H9 (cell line): Measurements from ENCODE around the gene MGMT. TPM values are rescaled to one million over a fixed set of nuclear protein-coding genes. Genes with fewer than 3 reads are reported as not detected.

ENCODE experiments used
- DNase-seq: peaks from one replicate; pipeline ENCODE4 v3.0.0-alpha.2; 2017
- H2AFZ ChIP-seq: one replicate; pipeline ENCODE4 v1.6.1; 2013; ENCODE audit warnings: mild to moderate bottlenecking, low read length, control low read depth, moderate library complexity
- H2AK5ac ChIP-seq: 2 replicates; pipeline ENCODE4 v1.6.1; 2013; ENCODE audit warnings: low read length, control low read depth, mixed read lengths; ENCODE audit not compliant: insufficient read length
- H2BK120ac ChIP-seq: one replicate; pipeline ENCODE4 v1.6.1; 2013; ENCODE audit warnings: low read depth, mild to moderate bottlenecking, low read length, control low read depth, inconsistent platforms; ENCODE audit not compliant: poor library complexity, severe bottlenecking
- H2BK12ac ChIP-seq: 2 replicates; pipeline ENCODE4 v1.6.1; 2013; ENCODE audit warnings: low read length, control low read depth, mixed read lengths, low read depth; ENCODE audit not compliant: insufficient read length
- H2BK15ac ChIP-seq: 2 replicates; pipeline ENCODE4 v1.6.1; 2013; ENCODE audit warnings: low read depth, low read length, control low read depth
- H2BK20ac ChIP-seq: one replicate; pipeline ENCODE4 v1.6.1; 2013; ENCODE audit warnings: low read depth, mild to moderate bottlenecking, low read length, control low read depth, inconsistent platforms; ENCODE audit not compliant: poor library complexity, severe bottlenecking
- H2BK5ac ChIP-seq: 2 replicates; pipeline ENCODE4 v1.6.1; 2013; ENCODE audit warnings: low read length, control low read depth, mixed read lengths; ENCODE audit not compliant: insufficient read length
- H3K14ac ChIP-seq: 2 replicates; pipeline ENCODE4 v1.6.1; 2013; ENCODE audit warnings: low read length, control low read depth; ENCODE audit not compliant: insufficient read depth
- H3K18ac ChIP-seq: 2 replicates; pipeline ENCODE4 v1.6.1; 2013; ENCODE audit warnings: low read depth, mild to moderate bottlenecking, mixed read lengths, low read length, control low read depth; ENCODE audit not compliant: insufficient read length
- H3K23ac ChIP-seq: 2 replicates; pipeline ENCODE4 v1.6.1; 2013; ENCODE audit warnings: low read length, control low read depth, mixed read lengths, low read depth; ENCODE audit not compliant: insufficient read length
- H3K23me2 ChIP-seq: 2 replicates; pipeline ENCODE4 v1.6.1; 2013; ENCODE audit warnings: low read depth, mild to moderate bottlenecking, mixed read lengths, low read length, control low read depth; ENCODE audit not compliant: insufficient read length, poor library complexity, severe bottlenecking
- H3K27ac ChIP-seq: 2 replicates; pipeline ENCODE4 v1.5.1; 2013; ENCODE audit warnings: low read length, control low read depth, mixed read lengths, low read depth; ENCODE audit not compliant: insufficient read length
- H3K27me3 ChIP-seq: 2 replicates; pipeline ENCODE4 v1.6.1; 2013; ENCODE audit warnings: low read length, control low read depth, inconsistent platforms; ENCODE audit not compliant: insufficient read depth
- H3K4ac ChIP-seq: 2 replicates; pipeline ENCODE4 v1.6.1; 2013; ENCODE audit warnings: low read depth, mild to moderate bottlenecking, control low read depth, inconsistent platforms, low read length, moderate library complexity
- H3K4me1 ChIP-seq: 2 replicates; pipeline ENCODE4 v1.6.1; 2013; ENCODE audit warnings: low read length, control low read depth, inconsistent platforms; ENCODE audit not compliant: insufficient read depth
- H3K4me2 ChIP-seq: 2 replicates; pipeline ENCODE4 v1.6.1; 2013; ENCODE audit warnings: low read length, control low read depth, mixed read lengths; ENCODE audit not compliant: insufficient read length, insufficient read depth
- H3K56ac ChIP-seq: 2 replicates; pipeline ENCODE4 v1.6.1; 2013; ENCODE audit warnings: low read depth, mild to moderate bottlenecking, mixed read lengths, low read length, control low read depth; ENCODE audit not compliant: insufficient read length
- H3K79me1 ChIP-seq: 2 replicates; pipeline ENCODE4 v1.6.1; 2013; ENCODE audit warnings: low read depth, mild to moderate bottlenecking, moderate library complexity, low read length, control low read depth, inconsistent platforms; ENCODE audit not compliant: insufficient read depth, poor library complexity, severe bottlenecking
- H3K79me2 ChIP-seq: 2 replicates; pipeline ENCODE4 v1.6.1; 2013; ENCODE audit warnings: low read length, control low read depth, inconsistent platforms; ENCODE audit not compliant: insufficient read depth
- H3K9ac ChIP-seq: 2 replicates; pipeline ENCODE4 v1.6.1; 2013; ENCODE audit warnings: low read length, control low read depth, mixed read lengths; ENCODE audit not compliant: insufficient read length; ENCODE audit errors: extremely low read depth
- H3K9me3 ChIP-seq: one replicate; pipeline ENCODE4 v1.6.1; 2013; ENCODE audit warnings: low read depth, low read length, inconsistent platforms; ENCODE audit not compliant: control insufficient read depth
- H3T11ph ChIP-seq: one replicate; pipeline ENCODE4 v1.6.1; 2013; ENCODE audit warnings: mild to moderate bottlenecking, low read length, control low read depth, inconsistent platforms
- H4K20me1 ChIP-seq: one replicate; pipeline ENCODE4 v1.6.1; 2013; ENCODE audit not compliant: control insufficient read depth, insufficient read length, insufficient read depth
- H4K5ac ChIP-seq: 2 replicates; pipeline ENCODE4 v1.6.1; 2013; ENCODE audit warnings: low read depth, mild to moderate bottlenecking, mixed read lengths, low read length, control low read depth; ENCODE audit not compliant: insufficient read length
- H4K8ac ChIP-seq: replicated peaks from 2 replicates; pipeline ENCODE4 v1.6.1; 2013; ENCODE audit warnings: low read length, control low read depth, mixed read lengths, low read depth; ENCODE audit not compliant: insufficient read length
- H4K91ac ChIP-seq: 2 replicates; pipeline ENCODE4 v1.6.1; 2013; ENCODE audit warnings: low read depth, mild to moderate bottlenecking, moderate library complexity, mixed read lengths, low read length, control low read depth; ENCODE audit not compliant: insufficient read length
- H3K27ac Mint-ChIP-seq, 3 experiments: 2 replicates in 2 of 3; 3 replicates in 1 of 3; pipeline ENCODE4 v1.8.0; 2020 to 2021; ENCODE audit warnings: mixed read lengths in 3 of 3, mild to moderate bottlenecking in 1 of 3, moderate library complexity in 1 of 3
- H3K27me3 Mint-ChIP-seq: 2 replicates; pipeline ENCODE4 v1.8.0; 2021; ENCODE audit warnings: low read depth, mild to moderate bottlenecking, moderate library complexity, mixed read lengths
- H3K36me3 Mint-ChIP-seq, 3 experiments: 2 replicates in 2 of 3; 3 replicates in 1 of 3; pipeline ENCODE4 v1.8.0; 2020 to 2021; ENCODE audit warnings: low read depth in 3 of 3, mixed read lengths in 3 of 3; ENCODE audit not compliant: insufficient read depth in 1 of 3
- H3K4me1 Mint-ChIP-seq, 2 experiments: 2 replicates each; pipeline ENCODE4 v1.8.0; 2020; ENCODE audit warnings: mixed read lengths in 2 of 2
- H3K4me3 Mint-ChIP-seq, 2 experiments: 2 replicates in 1 of 2; 3 replicates in 1 of 2; pipeline ENCODE4 v1.8.0; 2020 to 2021; ENCODE audit warnings: mild to moderate bottlenecking in 2 of 2, mixed read lengths in 2 of 2, moderate library complexity in 1 of 2
- H3K9me3 Mint-ChIP-seq, 2 experiments: 2 replicates in 1 of 2; 3 replicates in 1 of 2; pipeline ENCODE4 v1.8.0; 2020; ENCODE audit warnings: mild to moderate bottlenecking in 2 of 2, mixed read lengths in 2 of 2, moderate library complexity in 1 of 2
- CTCF ChIP-seq: fragments of 200-600 bp; sonication (generic); conservative IDR thresholded peaks from 3 replicates; pipeline ENCODE4 v1.8.0; 2021; ENCODE audit warnings: antibody characterized with exemption, mild to moderate bottlenecking
- WGBS: extraction: QIAGEN DNeasy Blood & Tissue Kit; methylation state at CpG from one replicate; pipeline ENCODE4 v1.1.7; 2013; ENCODE audit warnings: missing lambda C conversion rate, low lambda C conversion rate, mixed read lengths; ENCODE audit not compliant: insufficient read length; ENCODE audit errors: extremely low coverage; 5-methylcytosine and 5-hydroxymethylcytosine counted together
- total RNA-seq: library from RNA; stranded (reverse); gene quantifications from 2 replicates; pipeline ENCODE4 v1.2.1, GENCODE V29; 2021

Gene MGMT
- total RNA-seq, 1 experiment from 2014 or later, result 18.4 TPM

GRCh38 chr10:129816656-129817045, 349.6 kb downstream of the MGMT start:
- no peaks in the 10 kb centered on the region for H3K79me2 ChIP-seq
- no peak overlapping the region for H3K4me3 Mint-ChIP-seq
- H3K27me3 ChIP-seq, result no peaks in the 10 kb centered on the region
- H2BK5ac ChIP-seq, result no peak overlapping the region
- no peak overlapping the region for H2BK12ac ChIP-seq
- H3K9me3 ChIP-seq, result peaks cover 6% of the 10 kb centered on the region
- H3K4ac ChIP-seq, result no peak overlapping the region
- peaks cover 3% of the 10 kb centered on the region for H3K27me3 Mint-ChIP-seq
- H4K20me1 ChIP-seq, result no peaks in the 10 kb centered on the region
- no peaks in the 10 kb centered on the region for H3K23me2 ChIP-seq
- no peak overlapping the region for H2BK20ac ChIP-seq
- no peak overlapping the region for H3K27ac Mint-ChIP-seq
- no peak overlapping the region for H3K14ac ChIP-seq
- H3K36me3 Mint-ChIP-seq, result peaks cover 9 to 17% (median 14%) of the 10 kb centered on the region in 3 experiments
- no peak for DNase-seq
- no peak overlapping the region for H3K9ac ChIP-seq
- no peak overlapping the region for H3K4me2 ChIP-seq
- no peak overlapping the region for H3K56ac ChIP-seq
- H2BK15ac ChIP-seq, result no peak overlapping the region
- no peak overlapping the region for H3K18ac ChIP-seq
- no peak overlapping the region for H2AFZ ChIP-seq
- no peak overlapping the region for H4K5ac ChIP-seq
- H3K4me1 Mint-ChIP-seq, result peaks cover 0 to 2% of the 10 kb centered on the region in 2 experiments; a peak in 1 of 4 replicates
- no peaks in the 10 kb centered on the region for H3K4me1 ChIP-seq
- WGBS, result no CpG with 5 or more reads among the region's 8 CpGs
- H3K23ac ChIP-seq, result no peak overlapping the region
- H3K27ac ChIP-seq, result no peak overlapping the region
- no peak overlapping the region for H2AK5ac ChIP-seq
- peaks cover 22 to 23% of the 10 kb centered on the region in 2 experiments for H3K9me3 Mint-ChIP-seq
- H4K91ac ChIP-seq, result no peak overlapping the region
- H4K8ac ChIP-seq, result no peak overlapping the region
- no peaks in the 10 kb centered on the region for H3K79me1 ChIP-seq
- no peak overlapping the region for H3T11ph ChIP-seq
- no peak overlapping the region for H2BK120ac ChIP-seq
- TF ChIP-seq CTCF, result no peak
